HepG2 (cell line): ENCODE measurements around the gene TMEM198. TPM values are rescaled to one million over a fixed set of nuclear protein-coding genes. Genes with fewer than 3 reads are reported as not detected.

Experiments used
- AGO2 ChIP-seq: fragments of 200-400 bp; formaldehyde crosslinking; optimal IDR thresholded peaks from 2 replicates; pipeline ENCODE3; 2017; ENCODE audit warnings: mild to moderate bottlenecking, low read depth, low read length, moderate library complexity
- ATAD3A ChIP-seq: sonication (generic); formaldehyde crosslinking; IDR thresholded peaks from 2 replicates; pipeline ENCODE4 v1.4.0; 2020; ENCODE audit warnings: missing genetic modification reagents
- GABPA ChIP-seq, 2 experiments: IDR thresholded peaks; 2 replicates each; pipeline ENCODE4 v1.6.1; 2011 to 2016; ENCODE audit warnings: low read depth in 2 of 2, low read length in 1 of 2, missing biosample characterization in 1 of 2, missing genetic modification characterization in 1 of 2
- HDAC1 ChIP-seq: sonication (generic); formaldehyde crosslinking; IDR thresholded peaks from 2 replicates; pipeline ENCODE4 v1.5.1; 2020; ENCODE audit warnings: mild to moderate bottlenecking, missing genetic modification reagents
- HNF4G ChIP-seq, 2 experiments: sonication (generic) in 1 of 2; formaldehyde crosslinking in 1 of 2; IDR thresholded peaks; 2 replicates each; pipeline versions ENCODE4 v1.4.0 to v1.6.1; 2011 to 2020; ENCODE audit warnings: borderline replicate concordance in 2 of 2, low read depth in 2 of 2, mild to moderate bottlenecking in 2 of 2, low read length in 1 of 2, missing genetic modification reagents in 1 of 2, moderate library complexity in 1 of 2
- KMT2A ChIP-seq: sonication (generic); formaldehyde crosslinking; IDR thresholded peaks from 2 replicates; pipeline ENCODE4 v1.4.0; 2020; ENCODE audit warnings: missing genetic modification reagents
- MAFF ChIP-seq: IDR thresholded peaks from 2 replicates; pipeline ENCODE4 v1.6.1; 2011; ENCODE audit warnings: low read depth, low read length, improper control_type of control experiment
- MAZ ChIP-seq, 2 experiments: sonication (generic) in 1 of 2; formaldehyde crosslinking in 1 of 2; IDR thresholded peaks; 2 replicates each; pipeline versions ENCODE4 v1.5.0 to v1.6.1; 2012 to 2020; ENCODE audit warnings: low read depth in 2 of 2, mild to moderate bottlenecking in 2 of 2, borderline replicate concordance in 1 of 2, improper control_type of control experiment in 1 of 2, low read length in 1 of 2, missing genetic modification reagents in 1 of 2, moderate library complexity in 1 of 2
- MBNL3 ChIP-seq: fragments of 250-450 bp; sonication (Bioruptor Pico); conservative IDR thresholded peaks from 2 replicates; pipeline ENCODE4 v1.8.0; 2022; ENCODE audit warnings: mild to moderate bottlenecking, inconsistent platforms
- MIER3 ChIP-seq: IDR thresholded peaks from 2 replicates; pipeline ENCODE4 v1.6.1; 2016; ENCODE audit warnings: missing compliant biosample characterization, borderline replicate concordance
- NFE2L2 ChIP-seq: fragments of 150-350 bp; IDR thresholded peaks from 2 replicates; pipeline ENCODE4 v1.6.1; 2014; ENCODE audit warnings: low read length
- PHF5A ChIP-seq: IDR thresholded peaks from one replicate; pipeline ENCODE4 v1.6.1; 2018; ENCODE audit warnings: low read depth, missing genetic modification reagents; ENCODE audit not compliant: unreplicated experiment
- PLSCR1 ChIP-seq: sonication (generic); formaldehyde crosslinking; IDR thresholded peaks from 2 replicates; pipeline ENCODE4 v1.5.0; 2020; ENCODE audit warnings: missing genetic modification reagents, mild to moderate bottlenecking, borderline replicate concordance
- SALL1 ChIP-seq: sonication (generic); formaldehyde crosslinking; IDR thresholded peaks from 2 replicates; pipeline ENCODE4 v1.8.0; 2022; ENCODE audit warnings: mild to moderate bottlenecking, missing genetic modification reagents
- SIN3B ChIP-seq: fragments of 150-350 bp; IDR thresholded peaks from 2 replicates; pipeline ENCODE4 v1.6.1; 2014; ENCODE audit warnings: low read length
- THAP9 ChIP-seq: sonication (generic); formaldehyde crosslinking; IDR thresholded peaks from 2 replicates; pipeline ENCODE4; 2020; ENCODE audit warnings: missing genetic modification reagents, mild to moderate bottlenecking, borderline replicate concordance
- ZFY ChIP-seq: sonication (generic); formaldehyde crosslinking; IDR thresholded peaks from 2 replicates; pipeline ENCODE4 v1.4.0; 2020; ENCODE audit warnings: missing genetic modification reagents
- ZNF280B ChIP-seq: sonication (generic); formaldehyde crosslinking; IDR thresholded peaks from 2 replicates; pipeline ENCODE4 v1.5.0; 2020; ENCODE audit warnings: missing genetic modification reagents, mild to moderate bottlenecking, borderline replicate concordance
- ZNF484 ChIP-seq: sonication (generic); formaldehyde crosslinking; IDR thresholded peaks from 2 replicates; pipeline ENCODE4 v1.5.1; 2020; ENCODE audit warnings: mild to moderate bottlenecking, low read depth, missing genetic modification reagents, borderline replicate concordance
- ZNF746 ChIP-seq: sonication (generic); formaldehyde crosslinking; IDR thresholded peaks from 2 replicates; pipeline ENCODE4 v1.8.0; 2022; ENCODE audit warnings: mild to moderate bottlenecking, missing genetic modification reagents
- ZNF773 ChIP-seq: sonication (generic); formaldehyde crosslinking; IDR thresholded peaks from 2 replicates; pipeline ENCODE4 v1.4.0; 2020; ENCODE audit warnings: missing genetic modification reagents, borderline replicate concordance
- ZNF780A ChIP-seq: sonication (generic); formaldehyde crosslinking; IDR thresholded peaks from 2 replicates; pipeline ENCODE4 v1.8.0; 2022; ENCODE audit warnings: mild to moderate bottlenecking, missing genetic modification reagents, moderate library complexity
- ZSCAN25 ChIP-seq: sonication (generic); formaldehyde crosslinking; IDR thresholded peaks from 2 replicates; pipeline ENCODE4 v1.8.0; 2022; ENCODE audit warnings: mild to moderate bottlenecking, missing genetic modification reagents
- polyA plus RNA-seq, 8 experiments: library from polyadenylated mRNA; depleted of rRNA in 3 of 8; stranded (reverse) in 7 of 8; unstranded in 1 of 8; fragments of >200 nt; fragmentation: Illumina TruSeq in 4 of 8; extraction: Trizol in 4 of 8; gene quantifications; 2 replicates each; pipeline versions ENCODE4 v1.2.1 to v1.2.3, GENCODE V29; 2011 to 2016; ENCODE audit warnings: low read depth in 4 of 8, missing spikeins in 1 of 8, mixed read lengths in 1 of 8; ENCODE audit not compliant: insufficient read depth in 1 of 8
- total RNA-seq, 5 experiments: library from RNA; depleted of rRNA; stranded (reverse); fragments of >200 nt; fragmentation: Illumina TruSeq; extraction: Trizol; gene quantifications; 2 replicates each; pipeline ENCODE4 v1.2.3, GENCODE V29; 2016; ENCODE audit warnings: low read depth in 1 of 5

TMEM198 gene
- total and polyA plus RNA-seq, 2 of the 13 experiments (the other 11 are each of a cell fraction or from before 2014, with no cell fraction given), result 17.3 to 23.5 TPM

- no peak for TF ChIP-seq THAP9 (CRISPR knock-in tag)
- TF ChIP-seq MAFF, result no peak
- TF ChIP-seq PHF5A (CRISPR knock-in tag), result no peak
- TF ChIP-seq GABPA (IDR thresholded peaks at IDR 0.05; ENCODE audit: low read depth, low read length), result no peak
- TF ChIP-seq GABPA (CRISPR knock-in tag; IDR thresholded peaks at IDR 0.05; ENCODE audit: low read depth), result no peak
- no peak for TF ChIP-seq ZFY (CRISPR knock-in tag)
- no peak for TF ChIP-seq ZSCAN25 (CRISPR knock-in tag)
- TF ChIP-seq ZNF484 (CRISPR knock-in tag), result no peak
- TF ChIP-seq AGO2, result peak; percentile 45
- 0 out of 2 replicates have a peak, but pooled peaks have one; percentile 10 for TF ChIP-seq KMT2A (CRISPR knock-in tag)
- TF ChIP-seq ZNF780A, result no peak
- no peak for TF ChIP-seq ATAD3A (CRISPR knock-in tag)
- no peak for TF ChIP-seq NFE2L2
- TF ChIP-seq MAZ (IDR thresholded peaks at IDR 0.05; ENCODE audit: borderline replicate concordance, low read depth, low read length), result no peak
- 0 out of 2 replicates have a peak, but pooled peaks have one; percentile 24 for TF ChIP-seq MAZ (CRISPR knock-in tag; IDR thresholded peaks at IDR 0.05; ENCODE audit: low read depth)
- TF ChIP-seq SALL1 (CRISPR knock-in tag), result peak; percentile 14; the same call in 1 of the 2 replicates
- TF ChIP-seq HNF4G (IDR thresholded peaks at IDR 0.05; ENCODE audit: borderline replicate concordance, low read depth, low read length), result no peak
- TF ChIP-seq HNF4G (CRISPR knock-in tag; IDR thresholded peaks at IDR 0.05; ENCODE audit: borderline replicate concordance, low read depth), result no peak
- TF ChIP-seq SIN3B, result no peak
- TF ChIP-seq ZNF773 (CRISPR knock-in tag), result no peak
- TF ChIP-seq PLSCR1 (CRISPR knock-in tag), result no peak
- TF ChIP-seq MIER3 (CRISPR knock-in tag), result no peak
- TF ChIP-seq ZNF746 (CRISPR knock-in tag), result no peak
- no peak for TF ChIP-seq HDAC1
- TF ChIP-seq MBNL3 (CRISPR knock-in tag), result no peak
- peak; percentile 9; the same call in 1 of the 2 replicates for TF ChIP-seq ZNF280B (CRISPR knock-in tag)
Observed at GRCh38 chr2:219560037-219560892, 16.4 kb downstream of the TMEM198 start (continued).
